Measurements from ENCODE around the gene RHOT1.
"Not testable (repeated sequence)": the region's sequence is repeated elsewhere in the genome, so short reads cannot be mapped to it uniquely, and the experiment has no call there.

RHOT1 gene

DNA sequence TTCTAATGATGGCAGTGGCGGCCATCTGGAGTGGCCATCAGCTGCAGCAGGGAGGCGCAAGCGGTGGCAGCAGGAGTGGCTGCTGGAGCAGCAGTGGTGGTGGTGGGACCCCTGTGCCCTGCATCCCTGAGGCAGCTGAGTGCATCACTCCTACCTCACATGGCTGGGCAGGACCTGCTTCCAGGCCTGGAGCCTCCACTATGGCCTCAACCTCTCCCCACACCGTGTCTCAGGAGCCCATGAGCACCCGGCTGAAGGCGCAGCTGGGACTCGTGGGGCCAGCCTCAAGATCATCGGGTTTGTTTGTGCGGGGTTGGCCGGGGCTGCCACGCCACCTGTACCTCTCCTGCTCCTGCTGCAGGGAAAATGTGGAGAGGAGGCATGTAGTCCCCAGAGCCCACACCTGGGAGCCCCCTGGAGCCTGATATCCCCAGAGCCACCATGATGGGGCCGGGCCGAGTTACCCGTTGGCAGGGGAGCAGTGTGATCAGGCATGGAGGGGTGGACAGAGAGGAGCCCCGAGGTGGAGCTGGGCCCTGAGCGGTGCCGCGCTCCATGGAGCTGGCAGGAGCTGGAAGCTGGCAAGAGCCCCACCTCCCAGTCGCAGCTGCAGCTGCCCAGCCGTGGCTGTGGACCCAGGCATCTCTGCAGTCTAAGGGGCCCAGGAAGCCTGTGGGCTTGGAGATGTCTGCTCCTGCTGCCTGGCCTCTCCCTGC lies 16.7 kb downstream of the RHOT1 start:
- H3K27me3 Mint-ChIP-seq, result no peaks in the 10 kb centered on the region
- no peak for DNase-seq
- CTCF ChIA-PET, result interaction anchor here (0.7 to 1.2 kb wide), 2 partner anchors 44 to 48 kb away, joined by 3 read pairs; no protein-coding TSS in a partner anchor
- H3K4me3 Mint-ChIP-seq, result no peak overlapping the region
- no peak overlapping the region for H3K27ac Mint-ChIP-seq
- peaks cover 18% of the 10 kb centered on the region for H3K36me3 Mint-ChIP-seq
- H3K4me1 Mint-ChIP-seq, result no peaks in the 10 kb centered on the region
- H3K9me3 Mint-ChIP-seq, result peaks cover 3% of the 10 kb centered on the region

DNA sequence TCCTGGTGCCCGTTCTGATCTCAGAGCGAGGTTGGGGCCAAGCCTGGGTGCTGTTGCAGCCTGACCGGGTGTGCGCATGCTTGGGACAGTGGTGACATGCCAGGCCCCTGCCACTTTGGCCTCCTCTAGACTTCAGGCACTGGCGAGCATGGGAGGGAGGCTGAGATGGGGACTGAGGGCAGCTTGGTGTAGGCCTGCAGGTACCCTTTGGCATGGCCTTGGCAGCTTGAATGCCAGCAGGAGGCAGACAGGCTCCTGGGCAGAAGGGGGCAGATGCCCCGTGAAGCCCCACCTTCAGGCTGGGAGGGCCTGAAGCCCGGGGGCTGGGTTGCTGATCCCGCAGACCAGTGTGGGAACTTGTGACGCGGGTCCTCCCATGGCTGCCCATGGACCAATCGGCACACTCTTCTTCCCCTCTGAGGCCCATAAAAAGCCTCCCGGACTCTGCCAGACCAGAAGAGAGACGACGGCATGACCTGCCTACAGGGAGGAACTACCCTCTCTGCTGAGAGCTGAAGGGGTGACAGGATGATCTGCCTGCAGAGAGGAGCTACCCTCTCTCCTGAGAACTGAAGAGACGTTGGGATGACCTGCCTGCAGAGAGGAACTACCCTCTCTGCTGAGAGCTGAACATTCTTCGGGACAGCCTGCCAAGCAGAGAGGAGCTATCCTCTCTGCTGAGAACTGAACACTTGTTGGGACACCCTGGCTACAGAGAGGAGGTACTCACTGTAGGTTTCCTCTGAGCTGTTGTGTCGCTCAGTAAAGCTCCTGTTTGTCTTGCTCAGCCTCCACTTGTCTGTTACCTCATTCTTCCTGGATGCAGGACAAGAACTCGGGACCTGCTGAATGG lies 17.5 kb downstream of the RHOT1 start:
- H3K4me1 Mint-ChIP-seq, result no peaks in the 10 kb centered on the region
- H3K9me3 Mint-ChIP-seq, result peaks cover 3% of the 10 kb centered on the region
- CTCF ChIA-PET, result no interaction called here
- no peak overlapping the region for H3K27ac Mint-ChIP-seq
- peaks cover 18% of the 10 kb centered on the region for H3K36me3 Mint-ChIP-seq
- no peak for DNase-seq
- H3K27me3 Mint-ChIP-seq, result no peaks in the 10 kb centered on the region
- no peak overlapping the region for H3K4me3 Mint-ChIP-seq

DNA sequence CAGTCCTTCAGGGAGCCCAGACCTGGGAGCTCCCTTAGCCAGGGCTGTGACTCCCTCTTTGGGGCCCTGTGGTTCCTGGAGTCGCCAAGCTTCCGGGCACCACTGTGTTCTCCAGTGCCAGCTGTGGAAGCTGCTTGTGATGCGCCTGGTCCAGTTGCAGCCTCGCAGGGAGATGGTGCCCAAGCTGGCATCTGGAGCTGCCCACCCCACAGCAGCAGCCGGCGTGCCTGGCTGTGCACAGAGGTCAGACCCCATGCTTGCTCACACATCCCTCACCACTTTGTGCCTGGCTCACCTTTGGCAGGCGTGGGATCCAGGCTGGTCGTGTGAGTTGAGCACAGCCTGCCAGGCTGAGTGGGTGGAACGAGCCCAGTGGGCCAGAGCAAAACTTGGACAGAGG lies 18.2 kb downstream of the RHOT1 start:
- Mint-ChIP-seq H3K4me1 (no peaks in the 10 kb centered on the region), H3K27ac (no peak overlapping the region), H3K36me3 (peaks cover 18% of the 10 kb centered on the region), H3K4me3 (no peak overlapping the region), H3K27me3 (no peaks in the 10 kb centered on the region), H3K9me3 (peaks cover 3% of the 10 kb centered on the region)
- DNase-seq, result no peak
- CTCF ChIA-PET, result no interaction called here

DNA sequence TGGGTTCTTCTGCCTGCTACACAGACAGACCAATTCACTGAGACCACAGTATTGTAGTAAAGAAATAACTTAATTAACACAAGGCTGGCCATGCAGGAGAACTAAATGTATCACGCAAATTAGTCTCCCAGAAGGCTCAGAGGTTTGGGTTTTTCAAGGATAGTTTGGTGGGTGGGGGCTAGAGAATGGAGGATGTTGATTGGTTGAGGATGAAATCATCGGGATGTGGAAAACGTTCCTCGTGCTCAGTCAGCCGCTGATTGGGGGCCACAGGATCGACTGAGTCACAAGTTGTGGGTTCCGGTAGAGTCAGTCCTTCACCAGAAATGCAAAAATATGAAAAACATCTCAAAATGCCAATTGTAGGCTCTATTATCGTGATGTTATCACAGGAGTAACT lies 18.7 kb downstream of the RHOT1 start:
- no peak for DNase-seq
- CTCF ChIA-PET, result no interaction called here
- no peaks in the 10 kb centered on the region for H3K4me1 Mint-ChIP-seq
- H3K9me3 Mint-ChIP-seq, result peaks cover 3% of the 10 kb centered on the region
- H3K27me3 Mint-ChIP-seq, result no peaks in the 10 kb centered on the region
- no peak overlapping the region for H3K4me3 Mint-ChIP-seq
- H3K36me3 Mint-ChIP-seq, result peaks cover 18% of the 10 kb centered on the region
- H3K27ac Mint-ChIP-seq, result no peak overlapping the region

DNA sequence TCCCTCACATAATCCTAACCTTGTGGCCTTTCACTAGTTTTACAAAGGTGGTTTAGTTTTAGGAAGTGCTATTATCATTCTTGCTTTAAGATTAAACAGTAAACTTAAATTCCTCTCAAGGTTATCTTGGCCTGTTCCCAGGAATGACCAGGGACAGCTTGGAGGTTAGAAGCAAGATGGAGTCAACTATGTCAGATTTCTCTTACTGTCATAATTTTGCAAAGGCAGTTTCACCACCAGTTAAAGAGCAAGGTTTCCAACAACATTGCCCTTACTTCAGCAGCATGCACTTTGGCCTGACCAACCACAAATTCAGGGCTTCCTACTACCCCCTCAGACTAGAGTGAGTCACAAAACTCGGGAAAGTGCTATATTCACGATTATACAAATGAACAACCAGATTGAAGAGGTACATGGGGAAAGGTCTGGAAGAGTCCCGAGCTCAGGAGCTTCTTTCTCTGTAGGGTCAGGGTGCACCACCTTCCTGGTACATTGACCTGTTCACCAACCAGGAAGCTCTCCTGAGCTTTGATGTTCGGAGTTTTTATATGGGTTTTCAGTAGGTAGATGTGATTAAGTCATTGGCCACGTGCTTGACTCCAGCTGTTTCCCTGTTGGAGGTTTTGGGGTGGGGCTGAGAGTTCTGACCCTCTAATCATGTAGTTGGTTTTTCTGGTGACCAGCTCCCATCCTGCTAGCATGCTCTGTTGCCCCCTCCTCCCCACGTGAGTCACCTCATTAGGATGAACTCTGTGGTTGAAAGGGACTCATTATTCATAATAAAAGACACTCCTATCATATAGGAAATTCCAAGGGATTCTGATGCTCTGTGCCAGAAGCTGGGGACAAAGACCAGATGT lies 19.4 kb downstream of the RHOT1 start:
- Mint-ChIP-seq H3K4me1 (no peaks in the 10 kb centered on the region), H3K27ac (no peak overlapping the region), H3K36me3 (peaks cover 24% of the 10 kb centered on the region), H3K9me3 (peaks cover 7% of the 10 kb centered on the region), H3K4me3 (no peak overlapping the region), H3K27me3 (no peaks in the 10 kb centered on the region)
- CTCF ChIA-PET, result interaction anchor here (1.0 kb wide), 1 partner anchor 22 kb away, joined by 3 read pairs; no protein-coding TSS in a partner anchor
- DNase-seq, result no peak

DNA sequence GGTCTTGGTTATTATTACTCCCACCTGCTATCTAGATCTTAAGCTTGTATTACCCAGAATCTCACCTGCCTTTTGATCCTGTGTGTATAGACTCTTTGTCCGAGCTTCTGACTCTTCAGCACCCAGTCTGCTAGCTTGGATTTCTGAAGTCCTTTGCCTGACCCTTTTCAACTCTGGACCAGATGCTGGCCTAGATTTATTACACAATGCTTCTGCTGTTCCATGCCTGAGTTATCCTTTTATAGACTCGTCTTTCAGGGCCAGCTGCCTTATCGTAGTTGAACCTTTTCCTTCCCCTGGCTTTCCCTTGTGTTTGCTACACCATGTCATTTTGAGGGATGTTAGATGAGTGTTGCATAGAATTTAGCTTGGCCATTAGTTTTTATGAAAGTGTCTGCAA lies 32.6 kb downstream of the RHOT1 start:
- peaks cover 31% of the 10 kb centered on the region for H3K36me3 Mint-ChIP-seq
- no peaks in the 10 kb centered on the region for H3K4me1 Mint-ChIP-seq
- no peak for DNase-seq
- H3K4me3 Mint-ChIP-seq, result no peak overlapping the region
- H3K27me3 Mint-ChIP-seq, result no peaks in the 10 kb centered on the region
- CTCF ChIA-PET, result interaction anchor here (0.8 to 0.9 kb wide), 2 partner anchors 11 to 37 kb away, joined by 3 to 4 read pairs; no protein-coding TSS in a partner anchor
- peaks cover 6% of the 10 kb centered on the region for H3K9me3 Mint-ChIP-seq
- no peak overlapping the region for H3K27ac Mint-ChIP-seq

DNA sequence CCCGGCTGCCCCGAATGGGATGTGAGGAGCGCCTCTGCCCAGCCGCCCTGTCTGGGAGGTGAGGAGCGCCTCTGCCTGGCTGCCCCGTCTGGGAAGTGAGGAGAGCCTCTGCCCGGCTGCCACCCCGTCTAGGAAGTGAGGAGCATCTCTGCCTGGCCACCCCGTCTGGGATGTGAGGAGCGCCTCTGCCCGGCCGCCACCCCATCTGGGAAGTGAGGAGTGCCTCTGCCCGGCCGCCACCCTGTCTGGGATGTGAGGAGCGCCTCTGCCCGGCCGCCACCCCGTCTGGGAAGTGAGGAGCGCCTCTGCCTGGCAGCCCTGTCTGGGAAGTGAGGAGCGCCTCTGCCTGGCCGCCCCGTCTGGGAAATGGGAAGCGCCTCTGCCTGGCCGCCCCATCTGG lies 36.4 kb downstream of the RHOT1 start:
- H3K27me3 Mint-ChIP-seq, H3K4me3 Mint-ChIP-seq, H3K4me1 Mint-ChIP-seq, CTCF ChIA-PET, H3K9me3 Mint-ChIP-seq, H3K27ac Mint-ChIP-seq, DNase-seq: not testable (repeated sequence)
- H3K36me3 Mint-ChIP-seq, result peaks cover 45% of the 10 kb centered on the region

DNA sequence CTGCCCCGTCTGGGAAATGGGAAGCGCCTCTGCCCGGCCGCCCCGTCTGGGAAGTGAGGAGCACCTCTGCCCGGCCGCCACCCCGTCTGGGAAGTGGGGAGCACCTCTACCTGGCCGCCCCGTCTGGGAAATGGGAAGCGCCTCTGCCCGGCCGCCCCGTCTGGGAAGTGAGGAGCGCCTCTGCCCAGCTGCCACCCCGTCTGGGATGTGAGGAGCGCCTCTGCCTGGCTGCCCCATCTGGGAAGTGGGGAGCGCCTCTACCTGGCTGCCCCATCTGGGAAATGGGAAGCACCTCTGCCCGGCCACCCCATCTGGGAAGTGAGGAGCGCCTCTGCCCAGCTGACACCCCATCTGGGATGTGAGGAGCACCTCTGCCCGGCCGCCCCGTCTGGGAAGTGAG lies 36.8 kb downstream of the RHOT1 start:
- H3K4me1 Mint-ChIP-seq, H3K27me3 Mint-ChIP-seq, CTCF ChIA-PET, H3K27ac Mint-ChIP-seq, H3K9me3 Mint-ChIP-seq, H3K4me3 Mint-ChIP-seq, DNase-seq: not testable (repeated sequence)
- H3K36me3 Mint-ChIP-seq, result peaks cover 46% of the 10 kb centered on the region

DNA sequence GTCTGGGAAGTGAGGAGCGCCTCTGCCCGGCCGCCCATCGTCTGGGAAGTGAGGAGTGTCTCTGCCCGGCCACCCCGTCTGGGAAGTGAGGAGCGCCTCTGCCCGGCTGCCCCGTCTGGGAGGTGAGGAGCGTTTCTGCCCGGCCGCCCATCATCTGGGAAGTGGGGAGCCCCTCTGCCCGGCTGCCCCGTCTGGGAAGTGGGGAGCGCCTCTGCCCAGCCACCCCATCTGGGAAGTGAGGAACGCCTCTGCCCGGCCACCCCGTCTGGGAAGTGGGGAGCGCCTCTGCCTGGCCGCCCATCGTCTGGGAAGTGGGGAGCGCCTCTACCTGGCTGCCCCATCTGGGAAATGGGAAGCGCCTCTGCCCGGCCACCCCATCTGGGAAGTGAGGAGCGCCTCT lies 37.2 kb downstream of the RHOT1 start:
- peaks cover 47% of the 10 kb centered on the region for H3K36me3 Mint-ChIP-seq
- H3K27ac Mint-ChIP-seq, H3K4me1 Mint-ChIP-seq, CTCF ChIA-PET, H3K4me3 Mint-ChIP-seq, H3K9me3 Mint-ChIP-seq, H3K27me3 Mint-ChIP-seq, DNase-seq: not testable (repeated sequence)

DNA sequence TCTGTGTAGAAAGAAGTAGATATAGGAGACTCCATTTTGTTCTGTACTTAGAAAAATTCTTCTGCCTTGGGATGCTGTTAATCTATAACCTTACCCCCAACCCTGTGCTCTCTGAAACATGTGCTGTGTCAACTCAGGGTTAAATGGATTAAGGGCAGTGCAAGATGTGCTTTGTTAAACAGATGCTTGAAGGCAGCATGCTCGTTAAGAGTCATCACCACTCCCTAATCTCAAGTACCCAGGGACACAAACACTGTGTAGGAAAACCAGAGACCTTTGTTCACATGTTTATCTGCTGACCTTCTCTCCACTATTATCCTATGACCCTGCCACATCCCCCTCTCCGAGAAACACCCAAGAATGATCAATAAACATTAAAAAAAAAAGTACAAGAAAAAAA lies 38.0 kb downstream of the RHOT1 start:
- H3K4me3 Mint-ChIP-seq, H3K27me3 Mint-ChIP-seq, H3K4me1 Mint-ChIP-seq, H3K27ac Mint-ChIP-seq, CTCF ChIA-PET, H3K9me3 Mint-ChIP-seq, DNase-seq: not testable (repeated sequence)
- peaks cover 44% of the 10 kb centered on the region for H3K36me3 Mint-ChIP-seq

DNA sequence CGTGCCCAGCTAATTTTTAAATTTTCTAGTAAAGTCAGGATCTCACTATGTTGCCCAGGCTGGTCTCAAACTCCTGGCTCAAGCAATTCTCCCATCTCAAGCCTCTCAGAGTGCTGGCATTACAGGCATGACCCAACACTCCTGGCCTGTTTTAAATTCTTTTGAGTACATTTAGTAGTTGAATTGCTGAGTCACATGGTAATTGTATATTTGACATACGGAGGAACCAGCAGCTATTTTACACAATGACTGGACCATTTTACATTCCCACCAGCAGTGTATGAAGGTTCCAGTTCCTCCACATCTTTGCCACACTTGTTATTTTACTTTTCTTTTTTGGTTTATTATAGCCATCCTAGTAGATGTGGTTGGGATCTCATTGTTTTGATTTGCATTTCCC lies 43.6 kb downstream of the RHOT1 start:
- Mint-ChIP-seq H3K36me3 (peaks cover 14% of the 10 kb centered on the region), H3K4me3 (no peak overlapping the region), H3K27me3 (no peaks in the 10 kb centered on the region), H3K9me3 (no peaks in the 10 kb centered on the region), H3K27ac (no peak overlapping the region), H3K4me1 (no peaks in the 10 kb centered on the region)
- no peak for DNase-seq
- CTCF ChIA-PET, result no interaction called here

DNA sequence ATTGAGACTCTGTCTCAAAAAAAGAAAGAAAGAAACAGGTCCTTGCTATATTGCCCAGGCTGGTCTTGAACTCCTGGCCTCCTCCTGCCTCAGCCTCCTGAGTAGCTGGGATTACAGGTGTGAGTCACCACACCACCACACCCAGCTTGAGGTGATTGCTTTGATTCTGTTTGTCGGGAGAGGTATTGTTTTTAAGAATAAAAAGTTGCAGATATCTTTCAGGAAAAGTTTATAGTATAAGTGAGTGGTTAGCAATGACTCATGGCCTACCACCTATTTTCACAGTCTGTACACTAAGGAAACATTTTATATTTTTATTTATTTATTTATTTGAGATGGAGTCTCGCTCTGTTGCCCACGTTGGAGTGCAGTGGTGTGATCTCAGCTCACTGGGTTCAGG lies 45.0 kb downstream of the RHOT1 start:
- no peak overlapping the region for H3K4me3 Mint-ChIP-seq
- no peak for DNase-seq
- H3K9me3 Mint-ChIP-seq, result no peaks in the 10 kb centered on the region
- CTCF ChIA-PET, result interaction anchor here (0.6 kb wide), 1 partner anchor 33 kb away, joined by 3 read pairs; no protein-coding TSS in a partner anchor
- H3K4me1 Mint-ChIP-seq, result no peaks in the 10 kb centered on the region
- H3K36me3 Mint-ChIP-seq, result peaks cover 6% of the 10 kb centered on the region
- H3K27me3 Mint-ChIP-seq, result no peaks in the 10 kb centered on the region
- H3K27ac Mint-ChIP-seq, result no peak overlapping the region

DNA sequence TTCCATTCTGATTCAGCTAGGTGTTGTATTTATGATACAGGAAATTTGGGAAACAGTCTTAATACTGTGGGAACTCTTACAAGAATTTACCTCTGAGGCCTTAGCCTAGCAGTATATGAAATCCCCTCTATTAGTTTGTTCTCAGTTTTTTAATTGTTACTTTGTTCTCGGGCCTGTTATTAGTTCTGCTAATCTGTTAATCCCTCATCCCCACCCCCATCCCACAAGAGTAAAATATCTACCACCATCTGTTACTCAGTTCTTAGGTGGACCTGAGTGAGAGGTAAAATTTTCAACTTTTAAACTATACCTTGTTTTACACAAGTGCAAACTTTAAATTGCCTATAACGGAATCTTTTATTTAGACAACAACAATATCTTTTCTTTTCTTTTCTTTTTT lies 47.0 kb downstream of the RHOT1 start:
- H3K27ac Mint-ChIP-seq, result no peak overlapping the region
- H3K9me3 Mint-ChIP-seq, result no peaks in the 10 kb centered on the region
- no peak overlapping the region for H3K4me3 Mint-ChIP-seq
- H3K36me3 Mint-ChIP-seq, result peaks cover 11% of the 10 kb centered on the region
- CTCF ChIA-PET, result interaction anchor here (0.6 kb wide), 1 partner anchor 725 kb away, joined by 3 read pairs; no protein-coding TSS in a partner anchor
- no peak for DNase-seq
- no peaks in the 10 kb centered on the region for H3K27me3 Mint-ChIP-seq
- no peaks in the 10 kb centered on the region for H3K4me1 Mint-ChIP-seq

DNA sequence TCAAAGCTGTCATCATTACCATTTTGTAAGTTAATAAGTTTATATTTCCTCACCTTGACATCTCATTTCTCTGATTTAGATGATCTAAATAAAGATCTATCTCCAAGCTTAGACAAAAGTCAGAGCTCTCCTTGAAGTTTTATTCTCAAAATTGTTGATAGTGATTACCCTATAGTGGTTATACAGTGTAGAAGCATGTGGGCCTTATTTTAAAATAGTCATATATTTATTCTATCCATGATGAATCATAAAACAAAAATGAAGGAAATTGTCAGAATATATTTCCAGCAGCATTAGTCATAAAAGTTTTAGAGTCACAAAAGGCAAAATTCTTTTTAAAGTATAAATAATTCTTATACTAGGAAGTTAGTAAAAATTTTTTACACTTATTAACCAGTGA lies 49.0 kb downstream of the RHOT1 start:
- H3K36me3 Mint-ChIP-seq, result peaks cover 15% of the 10 kb centered on the region
- no peak for DNase-seq
- H3K4me1 Mint-ChIP-seq, result no peaks in the 10 kb centered on the region
- H3K27ac Mint-ChIP-seq, result no peak overlapping the region
- no peaks in the 10 kb centered on the region for H3K9me3 Mint-ChIP-seq
- no peak overlapping the region for H3K4me3 Mint-ChIP-seq
- H3K27me3 Mint-ChIP-seq, result no peaks in the 10 kb centered on the region
- CTCF ChIA-PET, result interaction anchor here (0.7 kb wide), 1 partner anchor 11 kb away, joined by 3 read pairs; no protein-coding TSS in a partner anchor
